ENCODE data around the gene SNX18. TPM values are rescaled to one million over a fixed set of nuclear protein-coding genes. Genes with fewer than 3 reads are reported as not detected.
A peak's percentile ranks its signal among the peaks of the same experiment; 100 is the strongest.
"Not testable (repeated sequence)": the region's sequence is repeated elsewhere in the genome, so short reads cannot be mapped to it uniquely, and the experiment has no call there.

SNX18 gene
- total and polyA plus RNA-seq, 7 donors = 3.9 to 51.3 (median 37.8) TPM

- Histone ChIP-seq H3K36me3 (no peaks in the 10 kb centered on the region), H3K4me1 (no peaks in the 10 kb centered on the region), H3K9me3 (no peaks in the 10 kb centered on the region), H3K27me3 (no peaks in the 10 kb centered on the region), H3K4me3 (no peak overlapping the region), H3K27ac (no peak overlapping the region)
- TF ChIP-seq POLR2AphosphoS5 (IDR thresholded peaks at IDR 0.05) = no peak
- 64 to 69% methylated on average over 2 of the region's 2 CpGs for WGBS, 2 donors
- DNase-seq = no peak
- intact Hi-C loops (cut with DNase I) = no loop called here
Measured at GRCh38 chr5:54476682-54477081, 40.9 kb upstream of the SNX18 start.

- intact Hi-C loops (cut with DNase I) = no loop called here
- Histone ChIP-seq H3K27me3 (no peaks in the 10 kb centered on the region), H3K4me1 (no peaks in the 10 kb centered on the region), H3K4me3 (no peak overlapping the region), H3K9me3 (no peaks in the 10 kb centered on the region), H3K36me3 (no peaks in the 10 kb centered on the region), H3K27ac (no peak overlapping the region)
- DNase-seq = no peak
- TF ChIP-seq EP300 (IDR thresholded peaks at IDR 0.05) (no peak), POLR2AphosphoS5 (IDR thresholded peaks at IDR 0.05) (no peak), CTCF (IDR thresholded peaks at IDR 0.05) (no peak), POLR2A (IDR thresholded peaks at IDR 0.05) (no peak)
- 94 to 95% methylated on average over 1 of the region's 1 CpG for WGBS, 2 donors
Measured at GRCh38 chr5:54477941-54478478, 39.5 kb upstream of the SNX18 start.

GRCh38 chr5:54480296-54480695, 37.3 kb upstream of the SNX18 start:
- no peak for DNase-seq
- no peak for TF ChIP-seq POLR2AphosphoS5 (IDR thresholded peaks at IDR 0.05)
- TF ChIP-seq EP300 (IDR thresholded peaks at IDR 0.05) = no peak
- TF ChIP-seq POLR2A (IDR thresholded peaks at IDR 0.05) = no peak
- intact Hi-C loops (cut with DNase I) = no loop called here
- H3K9me3 ChIP-seq = no peaks in the 10 kb centered on the region
- no peaks in the 10 kb centered on the region for H3K4me1 ChIP-seq
- H3K4me3 ChIP-seq = no peak overlapping the region
- H3K27ac ChIP-seq = no peak overlapping the region
- no peaks in the 10 kb centered on the region for H3K27me3 ChIP-seq
- H3K36me3 ChIP-seq = no peaks in the 10 kb centered on the region

GRCh38 chr5:54484219-54484894, 33.2 kb upstream of the SNX18 start:
- 80 to 83% methylated on average over 5 of the region's 5 CpGs for WGBS, 2 donors
- TF ChIP-seq EP300 (IDR thresholded peaks at IDR 0.05) = no peak
- no peak for TF ChIP-seq CTCF (IDR thresholded peaks at IDR 0.05)
- TF ChIP-seq POLR2A (IDR thresholded peaks at IDR 0.05) = no peak
- intact Hi-C loops (cut with DNase I) = no loop called here
- no peak overlapping the region for H3K27ac ChIP-seq
- H3K9me3 ChIP-seq = no peaks in the 10 kb centered on the region
- H3K4me3 ChIP-seq = no peak overlapping the region
- no peaks in the 10 kb centered on the region for H3K36me3 ChIP-seq
- no peaks in the 10 kb centered on the region for H3K4me1 ChIP-seq
- no peaks in the 10 kb centered on the region for H3K27me3 ChIP-seq
- DNase-seq = no peak

GRCh38 chr5:54485659-54486058, 31.9 kb upstream of the SNX18 start:
- H3K4me3 ChIP-seq, H3K36me3 ChIP-seq, H3K4me1 ChIP-seq, DNase-seq, H3K27me3 ChIP-seq, H3K9me3 ChIP-seq, H3K27ac ChIP-seq: not testable (repeated sequence)
- intact Hi-C loops (cut with DNase I) = loop anchor here (5.0 kb wide), 1 partner anchor 43 kb away; no protein-coding TSS in a partner anchor

- H3K4me1 ChIP-seq, DNase-seq, H3K27ac ChIP-seq, H3K36me3 ChIP-seq, H3K9me3 ChIP-seq, H3K4me3 ChIP-seq, H3K27me3 ChIP-seq: not testable (repeated sequence)
- peak in 1 of 4 experiments; percentile 3 for TF ChIP-seq CTCF (IDR thresholded peaks at IDR 0.05)
- 26 to 49% methylated on average over 2 of the region's 2 CpGs for WGBS, 2 donors
- intact Hi-C loops (cut with DNase I) = loop anchor here (5.0 kb wide), 1 partner anchor 47 kb away; no protein-coding TSS in a partner anchor
Measured at GRCh38 chr5:54489648-54489979, 27.9 kb upstream of the SNX18 start.
